Right atrium auricular region (tissue), 2 donors: ENCODE measurements around the gene MAGI1. TPM values are rescaled to one million over a fixed set of nuclear protein-coding genes. Genes with fewer than 3 reads are reported as not detected.

Source experiments
- DNase-seq: peaks from one replicate; pipeline ENCODE4 v3.0.0-alpha.2; 2019; ENCODE audit warnings: low spot score
- H3K27ac ChIP-seq, 2 donors: fragments of 200-600 bp; sonication (generic); 1 replicate in 1 of 2; 2 replicates in 1 of 2; pipeline ENCODE4 v1.5.1; 2016 to 2019
- H3K27me3 ChIP-seq, 2 donors: fragments of 200-600 bp; sonication (generic); one replicate each; pipeline versions ENCODE4 v1.5.1 to v1.6.0; 2017 to 2019
- H3K36me3 ChIP-seq: fragments of 200-600 bp; sonication (generic); one replicate; pipeline ENCODE4 v1.5.1; 2016
- H3K4me1 ChIP-seq, 2 donors: fragments of 200-600 bp; sonication (generic); one replicate each; pipeline versions ENCODE4 v1.5.1 to v1.6.0; 2017 to 2019
- H3K4me3 ChIP-seq, 2 donors: fragments of 200-600 bp; sonication (generic); 1 replicate in 1 of 2; 2 replicates in 1 of 2; pipeline ENCODE4 v1.5.1; 2017 to 2019; ENCODE audit warnings: mild to moderate bottlenecking in 1 of 2, moderate library complexity in 1 of 2
- H3K9me3 ChIP-seq, 2 donors: fragments of 200-600 bp; sonication (generic); one replicate each; pipeline ENCODE4 v1.5.1; 2019
- CTCF ChIP-seq, 2 donors: fragments of 200-600 bp; sonication (generic); IDR thresholded peaks; one replicate each; pipeline ENCODE4 v1.5.1; 2019; ENCODE audit warnings: antibody characterized with exemption in 2 of 2
- total RNA-seq, 2 donors: library from RNA; depleted of rRNA; stranded (reverse); fragments of >200 nt; gene quantifications; one replicate each; pipeline ENCODE4 v1.1.0, GENCODE V29; 2016

The MAGI1 gene
- total RNA-seq, 2 donors from 2014 or later = 28.5 to 34.8 TPM

- no peak for TF ChIP-seq CTCF (IDR thresholded peaks at IDR 0.05)
- H3K4me1 ChIP-seq = peaks cover 0 to 18% of the 10 kb centered on the region in 2 donors
- no peaks in the 10 kb centered on the region for H3K27me3 ChIP-seq
- no peak overlapping the region for H3K27ac ChIP-seq
- H3K4me3 ChIP-seq = no peak overlapping the region
- H3K9me3 ChIP-seq = no peaks in the 10 kb centered on the region
- DNase-seq = no peak
- H3K36me3 ChIP-seq = no peaks in the 10 kb centered on the region
Measured at GRCh38 chr3:65883613-65884012, 155.1 kb downstream of the MAGI1 start.

- no peaks in the 10 kb centered on the region for H3K9me3 ChIP-seq
- H3K4me3 ChIP-seq = no peak overlapping the region
- no peak for TF ChIP-seq CTCF (IDR thresholded peaks at IDR 0.05)
- no peaks in the 10 kb centered on the region for H3K36me3 ChIP-seq
- no peaks in the 10 kb centered on the region for H3K27me3 ChIP-seq
- peaks cover 0 to 12% of the 10 kb centered on the region in 2 donors for H3K4me1 ChIP-seq
- H3K27ac ChIP-seq = no peak overlapping the region
- no peak for DNase-seq
Measured at GRCh38 chr3:65880350-65880749, 158.4 kb downstream of the MAGI1 start.

GRCh38 chr3:65879372-65879771 is 159.3 kb downstream of the MAGI1 start:
- H3K4me3 ChIP-seq = no peak overlapping the region
- H3K4me1 ChIP-seq = peaks cover 0 to 13% of the 10 kb centered on the region in 2 donors
- H3K27me3 ChIP-seq = no peaks in the 10 kb centered on the region
- no peak overlapping the region for H3K27ac ChIP-seq
- no peaks in the 10 kb centered on the region for H3K9me3 ChIP-seq
- no peak for DNase-seq
- TF ChIP-seq CTCF (IDR thresholded peaks at IDR 0.05) = no peak
- H3K36me3 ChIP-seq = no peaks in the 10 kb centered on the region

GRCh38 chr3:65878831-65879230 is 159.9 kb downstream of the MAGI1 start:
- H3K9me3 ChIP-seq = no peaks in the 10 kb centered on the region
- no peak overlapping the region for H3K4me3 ChIP-seq
- H3K27me3 ChIP-seq = no peaks in the 10 kb centered on the region
- no peak overlapping the region for H3K27ac ChIP-seq
- DNase-seq = no peak
- H3K4me1 ChIP-seq = peaks cover 0 to 13% of the 10 kb centered on the region in 2 donors
- no peaks in the 10 kb centered on the region for H3K36me3 ChIP-seq
- no peak for TF ChIP-seq CTCF (IDR thresholded peaks at IDR 0.05)

- no peaks in the 10 kb centered on the region for H3K9me3 ChIP-seq
- H3K27ac ChIP-seq = no peak overlapping the region
- TF ChIP-seq CTCF (IDR thresholded peaks at IDR 0.05) = no peak
Measured at GRCh38 chr3:65877160-65877559, 161.6 kb downstream of the MAGI1 start.

GRCh38 chr3:65876028-65876420 is 162.7 kb downstream of the MAGI1 start:
- no peak for TF ChIP-seq CTCF (IDR thresholded peaks at IDR 0.05)
- DNase-seq = no peak
- Histone ChIP-seq H3K36me3 (no peaks in the 10 kb centered on the region), H3K4me1 (peaks cover 0 to 19% of the 10 kb centered on the region in 2 donors), H3K4me3 (no peak overlapping the region), H3K27ac (no peak overlapping the region), H3K27me3 (no peaks in the 10 kb centered on the region), H3K9me3 (no peaks in the 10 kb centered on the region)

More at GRCh38 chr3:65877160-65877559, 161.6 kb downstream of the MAGI1 start:
- Histone ChIP-seq H3K4me3 (no peak overlapping the region), H3K36me3 (no peaks in the 10 kb centered on the region), H3K27me3 (no peaks in the 10 kb centered on the region), H3K4me1 (peaks cover 0 to 10% of the 10 kb centered on the region in 2 donors)
- no peak for DNase-seq
